HEK293 (cell line): ENCODE results near the gene HOXB9.

Experiments
- FEZF1 ChIP-seq: fragments of 450-650 bp; formaldehyde crosslinking; IDR thresholded peaks from 2 replicates; pipeline ENCODE4 v1.5.1; 2016; ENCODE audit warnings: missing biosample characterization, missing genetic modification characterization
- GLIS2 ChIP-seq: fragments of 450-650 bp; formaldehyde crosslinking; IDR thresholded peaks from 2 replicates; pipeline ENCODE4 v1.5.1; 2016; ENCODE audit warnings: missing biosample characterization, missing genetic modification characterization
- OSR2 ChIP-seq: fragments of 450-650 bp; formaldehyde crosslinking; IDR thresholded peaks from 2 replicates; pipeline ENCODE4 v1.5.1; 2016; ENCODE audit warnings: missing biosample characterization, missing genetic modification characterization
- OVOL3 ChIP-seq: fragments of 450-650 bp; formaldehyde crosslinking; IDR thresholded peaks from 2 replicates; pipeline ENCODE4 v1.5.1; 2016; ENCODE audit warnings: missing biosample characterization, missing genetic modification characterization
- TRIM28 ChIP-seq: IDR thresholded peaks from 2 replicates; pipeline ENCODE4 v1.6.1; 2011; ENCODE audit warnings: low read length, control low read depth, borderline replicate concordance
- ZFP37 ChIP-seq: fragments of 450-650 bp; formaldehyde crosslinking; IDR thresholded peaks from 2 replicates; pipeline ENCODE4 v1.5.1; 2016; ENCODE audit warnings: missing biosample characterization, missing genetic modification characterization
- ZFP41 ChIP-seq: fragments of 450-650 bp; formaldehyde crosslinking; IDR thresholded peaks from 2 replicates; pipeline ENCODE4 v1.5.1; 2016; ENCODE audit warnings: missing biosample characterization, missing genetic modification characterization, borderline replicate concordance
- ZNF114 ChIP-seq: fragments of 450-650 bp; formaldehyde crosslinking; IDR thresholded peaks from 2 replicates; pipeline ENCODE4 v1.5.0; 2017; ENCODE audit warnings: missing biosample characterization, missing genetic modification characterization
- ZNF202 ChIP-seq: fragments of 450-650 bp; formaldehyde crosslinking; IDR thresholded peaks from 2 replicates; pipeline ENCODE4 v1.5.1; 2016; ENCODE audit warnings: missing biosample characterization, missing genetic modification characterization, borderline replicate concordance
- ZNF211 ChIP-seq: fragments of 450-650 bp; formaldehyde crosslinking; IDR thresholded peaks from 2 replicates; pipeline ENCODE4 v1.5.1; 2016; ENCODE audit warnings: low read depth, missing biosample characterization, missing genetic modification characterization
- ZNF311 ChIP-seq: fragments of 450-650 bp; formaldehyde crosslinking; IDR thresholded peaks from 2 replicates; pipeline ENCODE4 v1.5.1; 2017; ENCODE audit warnings: missing biosample characterization, missing genetic modification characterization, borderline replicate concordance
- ZNF48 ChIP-seq: fragments of 450-650 bp; formaldehyde crosslinking; IDR thresholded peaks from 2 replicates; pipeline ENCODE4 v1.5.1; 2016; ENCODE audit warnings: missing biosample characterization, missing genetic modification characterization
- ZNF548 ChIP-seq: fragments of 450-650 bp; formaldehyde crosslinking; IDR thresholded peaks from 2 replicates; pipeline ENCODE4 v1.5.1; 2016; ENCODE audit warnings: missing biosample characterization, missing genetic modification characterization
- ZNF555 ChIP-seq: fragments of 450-650 bp; formaldehyde crosslinking; conservative IDR thresholded peaks from 2 replicates; pipeline ENCODE4 v1.5.1; 2017; ENCODE audit warnings: missing biosample characterization, mild to moderate bottlenecking, missing genetic modification characterization, inconsistent platforms
- ZNF558 ChIP-seq: fragments of 450-650 bp; formaldehyde crosslinking; IDR thresholded peaks from 2 replicates; pipeline ENCODE4 v1.5.1; 2016; ENCODE audit warnings: missing biosample characterization, missing genetic modification characterization
- ZNF560 ChIP-seq: fragments of 450-650 bp; formaldehyde crosslinking; IDR thresholded peaks from 2 replicates; pipeline ENCODE4 v1.5.1; 2017; ENCODE audit warnings: missing biosample characterization, missing genetic modification characterization, borderline replicate concordance
- ZNF670 ChIP-seq: fragments of 450-650 bp; formaldehyde crosslinking; IDR thresholded peaks from 2 replicates; pipeline ENCODE4 v1.5.1; 2016; ENCODE audit warnings: missing biosample characterization, missing genetic modification characterization, low read depth
- ZNF701 ChIP-seq: fragments of 450-650 bp; formaldehyde crosslinking; IDR thresholded peaks from 2 replicates; pipeline ENCODE4 v1.5.1; 2016; ENCODE audit warnings: missing biosample characterization, missing genetic modification characterization
- ZNF747 ChIP-seq: fragments of 450-650 bp; formaldehyde crosslinking; IDR thresholded peaks from 2 replicates; pipeline ENCODE4 v1.5.1; 2016; ENCODE audit warnings: missing biosample characterization, missing genetic modification characterization
- ZNF843 ChIP-seq: fragments of 450-650 bp; formaldehyde crosslinking; IDR thresholded peaks from 2 replicates; pipeline ENCODE4 v1.5.1; 2016; ENCODE audit warnings: missing biosample characterization, missing genetic modification characterization
- ZXDB ChIP-seq: fragments of 450-650 bp; formaldehyde crosslinking; IDR thresholded peaks from 2 replicates; pipeline ENCODE4 v1.5.1; 2016; ENCODE audit warnings: missing biosample characterization, missing genetic modification characterization
- TF ChIP-seq, protein P1 (sequence below): fragments of 450-650 bp; formaldehyde crosslinking; IDR thresholded peaks from 2 replicates; pipeline ENCODE4 v1.5.0; 2017; ENCODE audit warnings: missing biosample characterization, missing genetic modification characterization, borderline replicate concordance
- TF ChIP-seq, protein P2 (sequence below): fragments of 450-650 bp; formaldehyde crosslinking; IDR thresholded peaks from 2 replicates; pipeline ENCODE4 v1.5.1; 2016; ENCODE audit warnings: missing biosample characterization, missing genetic modification characterization
- TF ChIP-seq, protein P3 (sequence below): IDR thresholded peaks from 2 replicates; pipeline ENCODE4 v1.6.1; 2011; ENCODE audit warnings: mild to moderate bottlenecking, low read depth, low read length, borderline replicate concordance
- TF ChIP-seq, protein P4 (sequence below): fragments of 450-650 bp; formaldehyde crosslinking; IDR thresholded peaks from 2 replicates; pipeline ENCODE4 v1.5.1; 2017; ENCODE audit warnings: missing biosample characterization, missing genetic modification characterization
- TF ChIP-seq, protein P5 (sequence below): fragments of 450-650 bp; formaldehyde crosslinking; IDR thresholded peaks from 2 replicates; pipeline ENCODE4 v1.5.1; 2016; ENCODE audit warnings: missing biosample characterization, missing genetic modification characterization
- TF ChIP-seq, protein P6 (sequence below): fragments of 450-650 bp; formaldehyde crosslinking; IDR thresholded peaks from 2 replicates; pipeline ENCODE4 v1.5.1; 2016; ENCODE audit warnings: missing biosample characterization, missing genetic modification characterization

The HOXB9 gene

DNA sequence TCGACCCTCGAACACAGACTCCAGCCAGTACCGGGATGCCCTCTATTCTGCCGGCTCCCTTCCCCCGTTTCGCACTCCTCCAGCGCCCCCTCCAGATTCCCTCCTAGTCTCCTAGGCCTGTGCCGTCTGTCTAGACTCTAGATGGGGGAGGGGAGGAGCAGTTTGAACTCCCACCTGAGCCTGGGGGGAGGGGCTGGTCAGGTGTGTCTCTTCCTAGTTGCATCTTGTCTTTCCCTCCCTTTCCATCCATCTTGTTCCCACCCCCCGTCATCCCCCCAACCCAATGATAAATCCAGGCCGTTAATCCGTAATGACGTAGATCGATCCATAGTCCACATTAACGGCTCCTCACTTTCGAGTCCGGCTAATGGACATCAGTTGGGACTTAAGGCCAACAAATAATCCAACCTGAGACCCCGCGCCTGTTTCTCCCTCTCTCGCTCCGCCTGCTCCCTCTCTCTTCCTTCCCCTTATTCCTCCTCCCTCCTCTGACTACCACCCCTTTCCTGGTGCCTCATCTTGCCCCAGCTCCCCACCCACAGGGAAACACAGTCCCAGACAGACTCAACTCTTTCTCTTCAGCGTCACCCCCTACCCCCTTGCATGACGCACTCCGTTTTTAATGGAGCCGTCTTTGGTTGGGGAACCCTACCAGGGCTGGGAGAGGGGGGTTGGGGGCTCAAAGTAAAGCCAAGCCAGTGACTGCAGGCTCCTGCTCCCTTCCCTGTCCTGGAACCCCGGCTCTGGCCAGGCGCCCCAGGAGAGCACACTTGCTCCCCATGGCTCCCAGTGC, 29.2 kb downstream of the HOXB9 start (continued):
- TF ChIP-seq, protein P1, sequence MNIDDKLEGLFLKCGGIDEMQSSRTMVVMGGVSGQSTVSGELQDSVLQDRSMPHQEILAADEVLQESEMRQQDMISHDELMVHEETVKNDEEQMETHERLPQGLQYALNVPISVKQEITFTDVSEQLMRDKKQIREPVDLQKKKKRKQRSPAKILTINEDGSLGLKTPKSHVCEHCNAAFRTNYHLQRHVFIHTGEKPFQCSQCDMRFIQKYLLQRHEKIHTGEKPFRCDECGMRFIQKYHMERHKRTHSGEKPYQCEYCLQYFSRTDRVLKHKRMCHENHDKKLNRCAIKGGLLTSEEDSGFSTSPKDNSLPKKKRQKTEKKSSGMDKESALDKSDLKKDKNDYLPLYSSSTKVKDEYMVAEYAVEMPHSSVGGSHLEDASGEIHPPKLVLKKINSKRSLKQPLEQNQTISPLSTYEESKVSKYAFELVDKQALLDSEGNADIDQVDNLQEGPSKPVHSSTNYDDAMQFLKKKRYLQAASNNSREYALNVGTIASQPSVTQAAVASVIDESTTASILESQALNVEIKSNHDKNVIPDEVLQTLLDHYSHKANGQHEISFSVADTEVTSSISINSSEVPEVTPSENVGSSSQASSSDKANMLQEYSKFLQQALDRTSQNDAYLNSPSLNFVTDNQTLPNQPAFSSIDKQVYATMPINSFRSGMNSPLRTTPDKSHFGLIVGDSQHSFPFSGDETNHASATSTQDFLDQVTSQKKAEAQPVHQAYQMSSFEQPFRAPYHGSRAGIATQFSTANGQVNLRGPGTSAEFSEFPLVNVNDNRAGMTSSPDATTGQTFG (tag by site-specific recombination): no peak
- TF ChIP-seq FEZF1 (0 out of 2 replicates have a peak, but pooled peaks have one; percentile 7), ZNF202 (no peak), ZNF548 (tag by site-specific recombination) (no peak), ZXDB (tag by site-specific recombination) (no peak), ZNF558 (tag by site-specific recombination) (no peak), ZNF670 (tag by site-specific recombination) (no peak), ZNF560 (tag by site-specific recombination) (no peak), OVOL3 (tag by site-specific recombination) (peak; percentile 66; the same call in 1 of the 2 replicates), ZNF48 (no peak), ZNF114 (tag by site-specific recombination) (no peak), OSR2 (tag by site-specific recombination) (no peak; the same call in 1 of the 2 replicates), ZFP41 (no peak), ZNF555 (tag by site-specific recombination) (no peak), ZNF747 (tag by site-specific recombination) (no peak), ZNF843 (tag by site-specific recombination) (no peak), ZNF311 (tag by site-specific recombination) (no peak), TRIM28 (no peak), ZFP37 (no peak), ZNF701 (tag by site-specific recombination) (no peak), GLIS2 (no peak; the same call in 1 of the 2 replicates), ZNF211 (no peak)
- TF ChIP-seq, protein P2, sequence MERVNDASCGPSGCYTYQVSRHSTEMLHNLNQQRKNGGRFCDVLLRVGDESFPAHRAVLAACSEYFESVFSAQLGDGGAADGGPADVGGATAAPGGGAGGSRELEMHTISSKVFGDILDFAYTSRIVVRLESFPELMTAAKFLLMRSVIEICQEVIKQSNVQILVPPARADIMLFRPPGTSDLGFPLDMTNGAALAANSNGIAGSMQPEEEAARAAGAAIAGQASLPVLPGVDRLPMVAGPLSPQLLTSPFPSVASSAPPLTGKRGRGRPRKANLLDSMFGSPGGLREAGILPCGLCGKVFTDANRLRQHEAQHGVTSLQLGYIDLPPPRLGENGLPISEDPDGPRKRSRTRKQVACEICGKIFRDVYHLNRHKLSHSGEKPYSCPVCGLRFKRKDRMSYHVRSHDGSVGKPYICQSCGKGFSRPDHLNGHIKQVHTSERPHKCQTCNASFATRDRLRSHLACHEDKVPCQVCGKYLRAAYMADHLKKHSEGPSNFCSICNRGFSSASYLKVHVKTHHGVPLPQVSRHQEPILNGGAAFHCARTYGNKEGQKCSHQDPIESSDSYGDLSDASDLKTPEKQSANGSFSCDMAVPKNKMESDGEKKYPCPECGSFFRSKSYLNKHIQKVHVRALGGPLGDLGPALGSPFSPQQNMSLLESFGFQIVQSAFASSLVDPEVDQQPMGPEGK (tag by site-specific recombination): peak; percentile 79
- TF ChIP-seq, protein P3, sequence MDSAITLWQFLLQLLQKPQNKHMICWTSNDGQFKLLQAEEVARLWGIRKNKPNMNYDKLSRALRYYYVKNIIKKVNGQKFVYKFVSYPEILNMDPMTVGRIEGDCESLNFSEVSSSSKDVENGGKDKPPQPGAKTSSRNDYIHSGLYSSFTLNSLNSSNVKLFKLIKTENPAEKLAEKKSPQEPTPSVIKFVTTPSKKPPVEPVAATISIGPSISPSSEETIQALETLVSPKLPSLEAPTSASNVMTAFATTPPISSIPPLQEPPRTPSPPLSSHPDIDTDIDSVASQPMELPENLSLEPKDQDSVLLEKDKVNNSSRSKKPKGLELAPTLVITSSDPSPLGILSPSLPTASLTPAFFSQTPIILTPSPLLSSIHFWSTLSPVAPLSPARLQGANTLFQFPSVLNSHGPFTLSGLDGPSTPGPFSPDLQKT: no peak
- TF ChIP-seq, protein P4, sequence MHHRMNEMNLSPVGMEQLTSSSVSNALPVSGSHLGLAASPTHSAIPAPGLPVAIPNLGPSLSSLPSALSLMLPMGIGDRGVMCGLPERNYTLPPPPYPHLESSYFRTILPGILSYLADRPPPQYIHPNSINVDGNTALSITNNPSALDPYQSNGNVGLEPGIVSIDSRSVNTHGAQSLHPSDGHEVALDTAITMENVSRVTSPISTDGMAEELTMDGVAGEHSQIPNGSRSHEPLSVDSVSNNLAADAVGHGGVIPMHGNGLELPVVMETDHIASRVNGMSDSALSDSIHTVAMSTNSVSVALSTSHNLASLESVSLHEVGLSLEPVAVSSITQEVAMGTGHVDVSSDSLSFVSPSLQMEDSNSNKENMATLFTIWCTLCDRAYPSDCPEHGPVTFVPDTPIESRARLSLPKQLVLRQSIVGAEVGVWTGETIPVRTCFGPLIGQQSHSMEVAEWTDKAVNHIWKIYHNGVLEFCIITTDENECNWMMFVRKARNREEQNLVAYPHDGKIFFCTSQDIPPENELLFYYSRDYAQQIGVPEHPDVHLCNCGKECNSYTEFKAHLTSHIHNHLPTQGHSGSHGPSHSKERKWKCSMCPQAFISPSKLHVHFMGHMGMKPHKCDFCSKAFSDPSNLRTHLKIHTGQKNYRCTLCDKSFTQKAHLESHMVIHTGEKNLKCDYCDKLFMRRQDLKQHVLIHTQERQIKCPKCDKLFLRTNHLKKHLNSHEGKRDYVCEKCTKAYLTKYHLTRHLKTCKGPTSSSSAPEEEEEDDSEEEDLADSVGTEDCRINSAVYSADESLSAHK: 0 out of 2 replicates have a peak, but pooled peaks have one; percentile 24
- TF ChIP-seq, protein P5, sequence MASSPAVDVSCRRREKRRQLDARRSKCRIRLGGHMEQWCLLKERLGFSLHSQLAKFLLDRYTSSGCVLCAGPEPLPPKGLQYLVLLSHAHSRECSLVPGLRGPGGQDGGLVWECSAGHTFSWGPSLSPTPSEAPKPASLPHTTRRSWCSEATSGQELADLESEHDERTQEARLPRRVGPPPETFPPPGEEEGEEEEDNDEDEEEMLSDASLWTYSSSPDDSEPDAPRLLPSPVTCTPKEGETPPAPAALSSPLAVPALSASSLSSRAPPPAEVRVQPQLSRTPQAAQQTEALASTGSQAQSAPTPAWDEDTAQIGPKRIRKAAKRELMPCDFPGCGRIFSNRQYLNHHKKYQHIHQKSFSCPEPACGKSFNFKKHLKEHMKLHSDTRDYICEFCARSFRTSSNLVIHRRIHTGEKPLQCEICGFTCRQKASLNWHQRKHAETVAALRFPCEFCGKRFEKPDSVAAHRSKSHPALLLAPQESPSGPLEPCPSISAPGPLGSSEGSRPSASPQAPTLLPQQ (tag by site-specific recombination): no peak
- TF ChIP-seq, protein P6, sequence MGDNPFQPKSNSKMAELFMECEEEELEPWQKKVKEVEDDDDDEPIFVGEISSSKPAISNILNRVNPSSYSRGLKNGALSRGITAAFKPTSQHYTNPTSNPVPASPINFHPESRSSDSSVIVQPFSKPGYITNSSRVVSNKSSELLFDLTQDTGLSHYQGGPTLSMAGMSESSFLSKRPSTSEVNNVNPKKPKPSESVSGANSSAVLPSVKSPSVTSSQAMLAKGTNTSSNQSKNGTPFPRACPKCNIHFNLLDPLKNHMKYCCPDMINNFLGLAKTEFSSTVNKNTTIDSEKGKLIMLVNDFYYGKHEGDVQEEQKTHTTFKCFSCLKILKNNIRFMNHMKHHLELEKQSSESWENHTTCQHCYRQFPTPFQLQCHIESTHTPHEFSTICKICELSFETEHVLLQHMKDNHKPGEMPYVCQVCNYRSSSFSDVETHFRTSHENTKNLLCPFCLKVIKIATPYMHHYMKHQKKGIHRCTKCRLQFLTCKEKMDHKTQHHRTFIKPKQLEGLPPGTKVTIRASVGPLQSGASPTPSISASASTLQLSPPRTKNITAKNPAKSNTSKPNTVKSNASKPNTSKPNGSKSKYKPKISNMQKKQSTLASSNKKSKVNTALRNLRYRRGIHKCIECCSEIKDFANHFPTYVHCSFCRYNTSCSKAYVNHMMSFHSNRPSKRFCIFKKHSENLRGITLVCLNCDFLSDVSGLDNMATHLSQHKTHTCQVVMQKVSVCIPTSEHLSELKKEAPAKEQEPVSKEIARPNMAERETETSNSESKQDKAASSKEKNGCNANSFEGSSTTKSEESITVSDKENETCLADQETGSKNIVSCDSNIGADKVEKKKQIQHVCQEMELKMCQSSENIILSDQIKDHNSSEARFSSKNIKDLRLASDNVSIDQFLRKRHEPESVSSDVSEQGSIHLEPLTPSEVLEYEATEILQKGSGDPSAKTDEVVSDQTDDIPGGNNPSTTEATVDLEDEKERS (tag by site-specific recombination): no peak
